PC-3 (cell line): ENCODE results near the gene CBL.

Experiments
- EZH2phosphoT487 ChIP-seq: fragments of 300-600 bp; sonication (generic); IDR thresholded peaks from 2 replicates; pipeline ENCODE4 v1.6.1; 2018; ENCODE audit warnings: mild to moderate bottlenecking, antibody characterized with exemption, low read length, borderline replicate concordance
- TF ChIP-seq, protein P1 (sequence below): fragments of 300-600 bp; sonication (generic); conservative IDR thresholded peaks from 2 replicates; pipeline ENCODE4 v1.5.1; 2017; ENCODE audit warnings: antibody characterized with exemption, low read depth, mild to moderate bottlenecking, low read length

DNA sequence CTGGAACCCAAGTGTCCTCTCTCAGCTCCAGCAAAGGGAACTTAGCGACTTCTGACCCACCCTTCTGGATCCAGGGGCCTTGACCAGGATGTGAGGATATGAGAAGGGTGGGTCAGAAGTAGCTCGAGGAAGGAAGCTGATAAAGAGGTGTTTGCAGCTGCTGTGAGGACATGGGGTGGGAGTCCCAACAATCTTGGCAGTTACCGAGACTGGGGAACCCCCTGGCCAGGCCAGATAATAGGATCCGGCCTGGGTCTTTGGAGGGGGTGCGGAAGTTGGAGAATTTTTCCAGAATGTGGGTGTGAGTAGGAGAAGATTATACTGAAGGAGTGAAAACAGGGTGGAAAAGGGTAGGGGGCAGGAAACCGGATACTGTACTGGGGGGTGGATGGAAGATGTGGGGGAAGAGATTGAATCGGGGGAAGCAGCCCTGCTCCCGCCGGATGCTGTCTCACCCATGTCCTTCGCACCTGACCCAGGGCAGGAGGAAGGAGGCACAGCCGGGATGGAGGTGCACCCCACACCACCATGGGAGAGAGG, 113.6 kb downstream of the CBL start:
- TF ChIP-seq, protein P1, sequence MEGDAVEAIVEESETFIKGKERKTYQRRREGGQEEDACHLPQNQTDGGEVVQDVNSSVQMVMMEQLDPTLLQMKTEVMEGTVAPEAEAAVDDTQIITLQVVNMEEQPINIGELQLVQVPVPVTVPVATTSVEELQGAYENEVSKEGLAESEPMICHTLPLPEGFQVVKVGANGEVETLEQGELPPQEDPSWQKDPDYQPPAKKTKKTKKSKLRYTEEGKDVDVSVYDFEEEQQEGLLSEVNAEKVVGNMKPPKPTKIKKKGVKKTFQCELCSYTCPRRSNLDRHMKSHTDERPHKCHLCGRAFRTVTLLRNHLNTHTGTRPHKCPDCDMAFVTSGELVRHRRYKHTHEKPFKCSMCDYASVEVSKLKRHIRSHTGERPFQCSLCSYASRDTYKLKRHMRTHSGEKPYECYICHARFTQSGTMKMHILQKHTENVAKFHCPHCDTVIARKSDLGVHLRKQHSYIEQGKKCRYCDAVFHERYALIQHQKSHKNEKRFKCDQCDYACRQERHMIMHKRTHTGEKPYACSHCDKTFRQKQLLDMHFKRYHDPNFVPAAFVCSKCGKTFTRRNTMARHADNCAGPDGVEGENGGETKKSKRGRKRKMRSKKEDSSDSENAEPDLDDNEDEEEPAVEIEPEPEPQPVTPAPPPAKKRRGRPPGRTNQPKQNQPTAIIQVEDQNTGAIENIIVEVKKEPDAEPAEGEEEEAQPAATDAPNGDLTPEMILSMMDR: no peak
- TF ChIP-seq EZH2phosphoT487: no peak
